Measurements from ENCODE around the gene NME3.

DNA sequence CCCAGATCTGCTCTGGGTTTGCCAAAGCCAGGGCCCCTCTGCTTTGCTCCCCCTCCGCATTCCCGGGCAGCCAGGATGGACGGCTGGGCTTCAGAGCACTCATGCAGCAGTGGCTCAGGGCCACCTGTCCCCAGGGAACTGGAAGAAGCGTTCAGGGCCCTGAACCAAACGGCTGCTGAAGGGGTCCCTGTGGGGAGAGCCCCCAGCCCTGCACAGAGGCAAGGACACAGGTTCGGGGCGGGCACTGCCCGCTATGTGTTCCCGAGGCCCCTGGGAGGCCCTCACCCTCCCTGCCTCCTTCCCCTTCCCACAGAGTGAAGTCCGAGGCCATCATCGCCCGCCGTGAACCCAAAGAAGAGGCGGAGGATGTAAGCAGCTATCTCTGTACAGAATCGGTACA, 10.4 kb downstream of the NME3 start:
- TF ChIP-seq POLR2A (IDR thresholded peaks at IDR 0.05) = no peak
- TF ChIP-seq, protein P1, sequence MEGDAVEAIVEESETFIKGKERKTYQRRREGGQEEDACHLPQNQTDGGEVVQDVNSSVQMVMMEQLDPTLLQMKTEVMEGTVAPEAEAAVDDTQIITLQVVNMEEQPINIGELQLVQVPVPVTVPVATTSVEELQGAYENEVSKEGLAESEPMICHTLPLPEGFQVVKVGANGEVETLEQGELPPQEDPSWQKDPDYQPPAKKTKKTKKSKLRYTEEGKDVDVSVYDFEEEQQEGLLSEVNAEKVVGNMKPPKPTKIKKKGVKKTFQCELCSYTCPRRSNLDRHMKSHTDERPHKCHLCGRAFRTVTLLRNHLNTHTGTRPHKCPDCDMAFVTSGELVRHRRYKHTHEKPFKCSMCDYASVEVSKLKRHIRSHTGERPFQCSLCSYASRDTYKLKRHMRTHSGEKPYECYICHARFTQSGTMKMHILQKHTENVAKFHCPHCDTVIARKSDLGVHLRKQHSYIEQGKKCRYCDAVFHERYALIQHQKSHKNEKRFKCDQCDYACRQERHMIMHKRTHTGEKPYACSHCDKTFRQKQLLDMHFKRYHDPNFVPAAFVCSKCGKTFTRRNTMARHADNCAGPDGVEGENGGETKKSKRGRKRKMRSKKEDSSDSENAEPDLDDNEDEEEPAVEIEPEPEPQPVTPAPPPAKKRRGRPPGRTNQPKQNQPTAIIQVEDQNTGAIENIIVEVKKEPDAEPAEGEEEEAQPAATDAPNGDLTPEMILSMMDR (IDR thresholded peaks at IDR 0.05) = no peak

Measured in Peyer's patch (tissue), 4 donors.